Fibroblast of peridontal ligament (primary cell): Measurements from ENCODE around the gene JMJD4.

Experiments
- DNase-seq: peaks from one replicate; pipeline ENCODE4 v3.0.0-alpha.2; 2010; ENCODE audit errors: extremely low read depth

JMJD4 gene

GRCh38 chr1:227734856-227735538 lies at the start of gene JMJD4, which contains the start of gene SNAP47:
Gene JMJD4, minus strand, starts transcription at chr1:227735302. Its CDS starts 29 bp downstream, at chr1:227735273.
Gene SNAP47, plus strand, starts transcription at chr1:227735435. Its CDS starts 12,302 bp downstream, at chr1:227747737.
- DNase-seq = peak; percentile 87

- DNase-seq = no peak
Observed at GRCh38 chr1:227782226-227782625, 47.1 kb upstream of the JMJD4 start.

- no peak for DNase-seq
Observed at GRCh38 chr1:227781314-227781930, 46.3 kb upstream of the JMJD4 start.

GRCh38 chr1:227780101-227781044 lies 45.3 kb upstream of the JMJD4 start:
- no peak for DNase-seq

GRCh38 chr1:227779685-227780084 lies 44.6 kb upstream of the JMJD4 start:
- DNase-seq = no peak

GRCh38 chr1:227779021-227779441 lies 43.9 kb upstream of the JMJD4 start:
- no peak for DNase-seq

GRCh38 chr1:227778401-227778947 lies 43.4 kb upstream of the JMJD4 start:
- DNase-seq = peak; percentile 26

GRCh38 chr1:227777646-227778045 lies 42.5 kb upstream of the JMJD4 start:
- no peak for DNase-seq

- no peak for DNase-seq
Observed at GRCh38 chr1:227777156-227777555, 42.1 kb upstream of the JMJD4 start.

- DNase-seq = peak; percentile 29
Observed at GRCh38 chr1:227776331-227776771, 41.2 kb upstream of the JMJD4 start.

GRCh38 chr1:227775841-227776240 lies 40.7 kb upstream of the JMJD4 start:
- DNase-seq = no peak

- DNase-seq = no peak
Observed at GRCh38 chr1:227774821-227775661, 39.9 kb upstream of the JMJD4 start.

GRCh38 chr1:227774051-227774731 lies 39.1 kb upstream of the JMJD4 start:
- no peak for DNase-seq

GRCh38 chr1:227773558-227773957 lies 38.5 kb upstream of the JMJD4 start:
- DNase-seq = no peak

- DNase-seq = no peak
Observed at GRCh38 chr1:227771771-227772170, 36.7 kb upstream of the JMJD4 start.

- no peak for DNase-seq
Observed at GRCh38 chr1:227771326-227771725, 36.2 kb upstream of the JMJD4 start.

GRCh38 chr1:227770812-227771211 lies 35.7 kb upstream of the JMJD4 start:
- DNase-seq = no peak

- no peak for DNase-seq
Observed at GRCh38 chr1:227769936-227770494, 34.9 kb upstream of the JMJD4 start.

GRCh38 chr1:227769047-227769935 lies 34.2 kb upstream of the JMJD4 start:
- DNase-seq = peak; percentile 17
